DMS79 treated with DMSO at 0.1 percent for 48 hours (cell line): ENCODE results near the gene MAGEA6.

Source experiments
- DNase-seq: peaks from one replicate; lab custom pipeline; 2025; lab: John Stamatoyannopoulos, UW

Gene MAGEA6

GRCh38 chrX:152733261-152733975 is 36.1 kb downstream of the MAGEA6 start, which contains the start of the genes CSAG1 and MAGEA12:
TSS of gene CSAG1 (minus strand) at chrX:152733721. CDS start at chrX:152732460, 1,261 bp downstream.
TSS of gene MAGEA12 (plus strand) at chrX:152733757. CDS start at chrX:152736162, 2,405 bp downstream.
- DNase-seq = no peak

GRCh38 chrX:152725409-152725808 is 44.1 kb downstream of the MAGEA6 start:
- no peak for DNase-seq
